HepG2 (cell line): ENCODE measurements around the gene NCOA6. TPM values are rescaled to one million over a fixed set of nuclear protein-coding genes. Genes with fewer than 3 reads are reported as not detected.
A peak's percentile ranks its signal among the peaks of the same experiment; 100 is the strongest.

Source experiments
- ARID5B ChIP-seq: IDR thresholded peaks from 2 replicates; pipeline ENCODE4 v1.4.0; 2020; ENCODE audit warnings: mild to moderate bottlenecking, missing genetic modification reagents
- CENPX ChIP-seq: sonication (generic); formaldehyde crosslinking; IDR thresholded peaks from 2 replicates; pipeline ENCODE4 v1.9.0; 2021; ENCODE audit warnings: mild to moderate bottlenecking, missing genetic modification reagents, moderate library complexity
- FOSL1 ChIP-seq: sonication (generic); formaldehyde crosslinking; IDR thresholded peaks from 2 replicates; pipeline ENCODE4 v1.9.0; 2021; ENCODE audit warnings: missing genetic modification reagents, borderline replicate concordance
- MTERF4 ChIP-seq: sonication (generic); formaldehyde crosslinking; IDR thresholded peaks from 2 replicates; pipeline ENCODE4 v1.8.0; 2023; ENCODE audit warnings: mild to moderate bottlenecking, missing genetic modification reagents
- PRMT3 ChIP-seq: sonication (generic); formaldehyde crosslinking; IDR thresholded peaks from 2 replicates; pipeline ENCODE4 v1.8.1; 2022; ENCODE audit warnings: low read depth, mild to moderate bottlenecking, moderate library complexity, missing genetic modification reagents, borderline replicate concordance
- ZNF101 ChIP-seq: sonication (generic); formaldehyde crosslinking; IDR thresholded peaks from 2 replicates; pipeline ENCODE4 v1.4.0; 2020; ENCODE audit warnings: mild to moderate bottlenecking, low read depth, missing genetic modification reagents, borderline replicate concordance
- ZNF232 ChIP-seq: sonication (generic); formaldehyde crosslinking; IDR thresholded peaks from 2 replicates; pipeline ENCODE4 v1.4.0; 2020; ENCODE audit warnings: missing genetic modification reagents, borderline replicate concordance
- ZNF24 ChIP-seq: fragments of 450-650 bp; IDR thresholded peaks from 2 replicates; pipeline ENCODE4 v1.6.1; 2017; ENCODE audit warnings: antibody characterized with exemption, mild to moderate bottlenecking
- ZNF503 ChIP-seq: sonication (generic); formaldehyde crosslinking; IDR thresholded peaks from 2 replicates; pipeline ENCODE4 v1.4.0; 2020; ENCODE audit warnings: missing genetic modification reagents
- ZNF768 ChIP-seq: sonication (generic); formaldehyde crosslinking; IDR thresholded peaks from 2 replicates; pipeline ENCODE4 v1.4.0; 2020; ENCODE audit warnings: missing genetic modification reagents
- ZNF83 ChIP-seq: sonication (generic); formaldehyde crosslinking; IDR thresholded peaks from 2 replicates; pipeline ENCODE4 v1.4.0; 2020; ENCODE audit warnings: missing genetic modification reagents, mild to moderate bottlenecking, borderline replicate concordance
- polyA plus RNA-seq, 8 experiments: library from polyadenylated mRNA; depleted of rRNA in 3 of 8; stranded (reverse) in 7 of 8; unstranded in 1 of 8; fragments of >200 nt; fragmentation: Illumina TruSeq in 4 of 8; extraction: Trizol in 4 of 8; gene quantifications; 2 replicates each; pipeline versions ENCODE4 v1.2.1 to v1.2.3, GENCODE V29; 2011 to 2016; ENCODE audit warnings: low read depth in 4 of 8, missing spikeins in 1 of 8, mixed read lengths in 1 of 8; ENCODE audit not compliant: insufficient read depth in 1 of 8
- total RNA-seq, 5 experiments: library from RNA; depleted of rRNA; stranded (reverse); fragments of >200 nt; fragmentation: Illumina TruSeq; extraction: Trizol; gene quantifications; 2 replicates each; pipeline ENCODE4 v1.2.3, GENCODE V29; 2016; ENCODE audit warnings: low read depth in 1 of 5
- TF ChIP-seq, protein P1 (sequence below): sonication (generic); formaldehyde crosslinking; IDR thresholded peaks from 2 replicates; pipeline ENCODE4 v1.4.0; 2020; ENCODE audit warnings: missing genetic modification reagents
- TF ChIP-seq, protein P2 (sequence below): sonication (generic); formaldehyde crosslinking; IDR thresholded peaks from 2 replicates; pipeline ENCODE4 v1.8.1; 2022; ENCODE audit warnings: low read depth, mild to moderate bottlenecking, missing genetic modification reagents

The NCOA6 gene
- total and polyA plus RNA-seq, 2 of the 13 experiments (the other 11 are each of a cell fraction or from before 2014, with no cell fraction given) = 11.2 to 29.3 TPM

GRCh38 chr20:34824026-34824425, 1.4 kb downstream of the NCOA6 start (continued):
- TF ChIP-seq ZNF503 (CRISPR knock-in tag) (0 out of 2 replicates have a peak, but pooled peaks have one; percentile 30), ZNF768 (CRISPR knock-in tag) (no peak), ZNF83 (CRISPR knock-in tag) (no peak), PRMT3 (CRISPR knock-in tag) (no peak), CENPX (CRISPR knock-in tag) (no peak), FOSL1 (CRISPR knock-in tag) (no peak), ZNF101 (no peak), ZNF232 (CRISPR knock-in tag) (no peak), ZNF24 (no peak), MTERF4 (CRISPR knock-in tag) (no peak), ARID5B (CRISPR knock-in tag) (0 out of 2 replicates have a peak, but pooled peaks have one; percentile 10)
- TF ChIP-seq, protein P1, sequence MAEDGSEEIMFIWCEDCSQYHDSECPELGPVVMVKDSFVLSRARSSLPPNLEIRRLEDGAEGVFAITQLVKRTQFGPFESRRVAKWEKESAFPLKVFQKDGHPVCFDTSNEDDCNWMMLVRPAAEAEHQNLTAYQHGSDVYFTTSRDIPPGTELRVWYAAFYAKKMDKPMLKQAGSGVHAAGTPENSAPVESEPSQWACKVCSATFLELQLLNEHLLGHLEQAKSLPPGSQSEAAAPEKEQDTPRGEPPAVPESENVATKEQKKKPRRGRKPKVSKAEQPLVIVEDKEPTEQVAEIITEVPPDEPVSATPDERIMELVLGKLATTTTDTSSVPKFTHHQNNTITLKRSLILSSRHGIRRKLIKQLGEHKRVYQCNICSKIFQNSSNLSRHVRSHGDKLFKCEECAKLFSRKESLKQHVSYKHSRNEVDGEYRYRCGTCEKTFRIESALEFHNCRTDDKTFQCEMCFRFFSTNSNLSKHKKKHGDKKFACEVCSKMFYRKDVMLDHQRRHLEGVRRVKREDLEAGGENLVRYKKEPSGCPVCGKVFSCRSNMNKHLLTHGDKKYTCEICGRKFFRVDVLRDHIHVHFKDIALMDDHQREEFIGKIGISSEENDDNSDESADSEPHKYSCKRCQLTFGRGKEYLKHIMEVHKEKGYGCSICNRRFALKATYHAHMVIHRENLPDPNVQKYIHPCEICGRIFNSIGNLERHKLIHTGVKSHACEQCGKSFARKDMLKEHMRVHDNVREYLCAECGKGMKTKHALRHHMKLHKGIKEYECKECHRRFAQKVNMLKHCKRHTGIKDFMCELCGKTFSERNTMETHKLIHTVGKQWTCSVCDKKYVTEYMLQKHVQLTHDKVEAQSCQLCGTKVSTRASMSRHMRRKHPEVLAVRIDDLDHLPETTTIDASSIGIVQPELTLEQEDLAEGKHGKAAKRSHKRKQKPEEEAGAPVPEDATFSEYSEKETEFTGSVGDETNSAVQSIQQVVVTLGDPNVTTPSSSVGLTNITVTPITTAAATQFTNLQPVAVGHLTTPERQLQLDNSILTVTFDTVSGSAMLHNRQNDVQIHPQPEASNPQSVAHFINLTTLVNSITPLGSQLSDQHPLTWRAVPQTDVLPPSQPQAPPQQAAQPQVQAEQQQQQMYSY = no peak
- TF ChIP-seq, protein P2, sequence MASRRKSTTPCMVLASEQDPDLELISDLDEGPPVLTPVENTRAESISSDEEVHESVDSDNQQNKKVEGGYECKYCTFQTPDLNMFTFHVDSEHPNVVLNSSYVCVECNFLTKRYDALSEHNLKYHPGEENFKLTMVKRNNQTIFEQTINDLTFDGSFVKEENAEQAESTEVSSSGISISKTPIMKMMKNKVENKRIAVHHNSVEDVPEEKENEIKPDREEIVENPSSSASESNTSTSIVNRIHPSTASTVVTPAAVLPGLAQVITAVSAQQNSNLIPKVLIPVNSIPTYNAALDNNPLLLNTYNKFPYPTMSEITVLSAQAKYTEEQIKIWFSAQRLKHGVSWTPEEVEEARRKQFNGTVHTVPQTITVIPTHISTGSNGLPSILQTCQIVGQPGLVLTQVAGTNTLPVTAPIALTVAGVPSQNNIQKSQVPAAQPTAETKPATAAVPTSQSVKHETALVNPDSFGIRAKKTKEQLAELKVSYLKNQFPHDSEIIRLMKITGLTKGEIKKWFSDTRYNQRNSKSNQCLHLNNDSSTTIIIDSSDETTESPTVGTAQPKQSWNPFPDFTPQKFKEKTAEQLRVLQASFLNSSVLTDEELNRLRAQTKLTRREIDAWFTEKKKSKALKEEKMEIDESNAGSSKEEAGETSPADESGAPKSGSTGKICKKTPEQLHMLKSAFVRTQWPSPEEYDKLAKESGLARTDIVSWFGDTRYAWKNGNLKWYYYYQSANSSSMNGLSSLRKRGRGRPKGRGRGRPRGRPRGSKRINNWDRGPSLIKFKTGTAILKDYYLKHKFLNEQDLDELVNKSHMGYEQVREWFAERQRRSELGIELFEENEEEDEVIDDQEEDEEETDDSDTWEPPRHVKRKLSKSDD (CRISPR knock-in tag) = no peak
